IPS-18a (cell line): ENCODE measurements around the gene TLDC2.

ENCODE experiments used
- H3K27ac ChIP-seq: one replicate; pipeline ENCODE4 v1.5.1; 2013; ENCODE audit warnings: low read length
- H3K27me3 ChIP-seq: one replicate; pipeline ENCODE4 v1.6.1; 2013; ENCODE audit warnings: mild to moderate bottlenecking, low read length; ENCODE audit not compliant: control insufficient read depth, insufficient read depth
- H3K36me3 ChIP-seq: one replicate; pipeline ENCODE4 v1.6.1; 2013; ENCODE audit warnings: low read depth, low read length; ENCODE audit not compliant: control insufficient read depth
- H3K4me1 ChIP-seq: one replicate; pipeline ENCODE4 v1.6.1; 2013; ENCODE audit warnings: low read depth, low read length; ENCODE audit not compliant: control insufficient read depth
- H3K4me3 ChIP-seq: one replicate; pipeline ENCODE4 v1.5.1; 2013; ENCODE audit warnings: low read length
- H3K9ac ChIP-seq: one replicate; pipeline ENCODE4 v1.6.1; 2013; ENCODE audit warnings: mild to moderate bottlenecking, low read length, moderate library complexity
- H3K9me3 ChIP-seq: one replicate; pipeline ENCODE4 v1.6.1; 2013; ENCODE audit warnings: low read depth, low read length; ENCODE audit not compliant: control insufficient read depth

The TLDC2 gene

DNA sequence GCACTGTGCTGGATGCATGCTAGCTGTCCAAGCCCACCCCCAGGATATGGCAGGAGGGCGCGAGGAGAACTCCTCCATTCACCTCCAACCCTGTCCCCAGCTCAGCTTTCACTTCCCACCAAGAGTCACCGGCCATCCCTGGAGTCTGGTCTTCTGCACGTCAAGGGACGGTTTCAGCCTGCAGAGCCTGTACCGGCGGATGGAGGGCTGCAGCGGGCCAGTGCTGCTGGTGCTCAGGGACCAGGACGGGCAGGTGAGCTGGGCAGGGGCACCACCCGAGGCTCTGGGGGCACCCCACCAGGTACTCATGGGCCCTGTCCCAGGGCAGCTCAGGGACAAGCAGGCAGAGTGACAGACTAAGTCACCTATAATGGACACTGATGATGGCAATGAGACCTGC is 3.0 kb downstream of the TLDC2 start:
- no peaks in the 10 kb centered on the region for H3K4me1 ChIP-seq
- no peak overlapping the region for H3K9ac ChIP-seq
- H3K4me3 ChIP-seq = no peak overlapping the region
- no peaks in the 10 kb centered on the region for H3K36me3 ChIP-seq
- no peaks in the 10 kb centered on the region for H3K27me3 ChIP-seq
- no peak overlapping the region for H3K27ac ChIP-seq
- H3K9me3 ChIP-seq = no peaks in the 10 kb centered on the region

DNA sequence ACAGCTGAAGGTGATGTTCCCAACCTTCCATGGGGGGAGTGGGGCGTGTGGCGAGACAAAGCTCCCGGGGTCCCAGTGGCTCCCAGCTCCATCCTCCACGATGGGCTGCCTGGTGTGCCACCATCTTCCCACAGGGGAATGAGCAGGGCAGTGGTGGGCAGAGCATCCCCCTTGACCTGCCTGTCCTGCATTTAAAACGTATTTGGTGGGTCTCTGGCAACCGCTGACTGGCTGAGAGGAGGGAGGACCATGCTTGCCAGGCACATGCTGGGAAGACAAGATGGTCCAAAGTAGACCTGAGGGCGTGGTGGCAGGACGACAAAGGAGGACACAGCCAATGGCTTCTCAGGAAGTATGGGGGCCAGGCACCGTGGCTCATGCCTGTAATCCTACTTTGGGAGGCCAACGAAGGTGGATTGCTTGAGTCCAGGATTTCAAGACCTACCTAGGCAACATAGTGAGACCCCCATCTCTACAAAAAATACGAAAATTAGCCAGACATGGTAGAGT is 4.9 kb downstream of the TLDC2 start:
- H3K4me3 ChIP-seq = no peak overlapping the region
- no peak overlapping the region for H3K27ac ChIP-seq
- H3K27me3 ChIP-seq = no peaks in the 10 kb centered on the region
- H3K9me3 ChIP-seq = no peaks in the 10 kb centered on the region
- H3K36me3 ChIP-seq = no peaks in the 10 kb centered on the region
- H3K4me1 ChIP-seq = no peaks in the 10 kb centered on the region
- H3K9ac ChIP-seq = no peak overlapping the region

DNA sequence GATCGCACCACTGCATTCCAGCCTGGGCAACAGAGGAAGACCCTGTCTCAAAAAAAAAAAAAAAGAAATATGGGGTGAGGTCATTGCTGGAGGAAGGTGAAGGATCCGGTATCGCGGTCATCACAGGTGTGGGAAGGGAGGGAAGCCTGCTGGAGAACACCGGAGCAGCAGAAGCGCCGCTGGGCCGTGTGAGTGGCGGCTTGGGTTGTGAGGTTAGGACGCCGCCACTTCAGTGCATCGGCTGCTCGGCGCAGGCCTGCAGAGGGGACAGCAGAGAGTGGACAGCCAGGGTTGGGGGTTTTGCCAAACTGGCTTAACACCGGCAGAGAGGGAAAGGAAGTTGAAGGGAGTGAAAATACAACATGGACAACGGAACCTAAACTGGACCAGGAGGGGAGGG is 5.4 kb downstream of the TLDC2 start:
- no peak overlapping the region for H3K4me3 ChIP-seq
- H3K9me3 ChIP-seq = no peaks in the 10 kb centered on the region
- H3K4me1 ChIP-seq = no peaks in the 10 kb centered on the region
- no peak overlapping the region for H3K27ac ChIP-seq
- no peak overlapping the region for H3K9ac ChIP-seq
- no peaks in the 10 kb centered on the region for H3K27me3 ChIP-seq
- no peaks in the 10 kb centered on the region for H3K36me3 ChIP-seq

DNA sequence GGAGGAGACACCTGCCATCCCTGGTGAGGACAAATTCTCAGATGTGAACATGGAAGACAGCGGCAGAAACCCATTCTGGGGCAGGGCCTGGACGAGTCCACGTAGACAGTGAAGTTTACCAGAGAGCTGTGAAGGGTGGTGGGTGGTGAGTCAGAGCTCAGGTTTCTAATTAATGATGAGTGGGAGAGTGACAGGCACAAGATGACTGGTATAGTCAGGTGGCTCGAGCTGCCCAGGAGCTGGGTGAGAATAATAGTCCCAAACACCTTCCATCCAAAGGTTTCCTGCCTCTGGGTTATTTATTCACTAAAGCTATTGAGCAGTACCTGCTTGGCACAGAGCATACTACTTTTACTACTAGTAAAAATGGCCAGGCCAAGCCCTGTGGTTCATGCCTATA is 6.0 kb downstream of the TLDC2 start:
- no peak overlapping the region for H3K9ac ChIP-seq
- peaks cover 3% of the 10 kb centered on the region for H3K4me1 ChIP-seq
- H3K4me3 ChIP-seq = no peak overlapping the region
- H3K27me3 ChIP-seq = no peaks in the 10 kb centered on the region
- H3K9me3 ChIP-seq = no peaks in the 10 kb centered on the region
- H3K27ac ChIP-seq = no peak overlapping the region
- no peaks in the 10 kb centered on the region for H3K36me3 ChIP-seq

DNA sequence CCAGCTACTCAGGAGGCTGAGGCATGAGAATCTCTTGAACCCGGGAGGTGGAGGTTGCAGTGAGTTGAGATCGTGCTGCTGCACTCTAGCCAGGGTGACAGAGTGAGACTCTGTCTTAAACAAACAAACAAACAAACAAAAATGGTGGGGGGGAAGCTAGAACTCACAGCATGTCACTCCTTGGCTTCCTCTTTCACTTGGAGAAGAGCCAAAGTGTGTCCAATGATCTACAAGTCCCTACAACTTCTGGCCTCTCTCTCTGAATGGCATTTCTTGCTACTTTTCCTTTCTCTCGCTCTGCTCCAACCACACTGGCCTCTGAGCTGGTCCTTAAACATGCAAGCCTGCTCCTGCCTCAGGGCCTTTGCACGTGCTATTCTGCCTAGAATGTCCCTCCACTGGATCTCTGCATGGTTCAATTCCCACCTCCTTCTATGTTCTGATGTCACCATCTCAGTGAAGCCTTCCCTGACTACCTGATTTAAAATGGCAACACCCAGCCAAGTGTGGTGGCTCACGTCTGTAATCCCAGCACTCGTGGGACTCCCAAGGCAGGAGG is 8.1 kb downstream of the TLDC2 start:
- no peaks in the 10 kb centered on the region for H3K27me3 ChIP-seq
- H3K4me1 ChIP-seq = peaks cover 14% of the 10 kb centered on the region
- no peak overlapping the region for H3K4me3 ChIP-seq
- H3K9ac ChIP-seq = no peak overlapping the region
- no peaks in the 10 kb centered on the region for H3K9me3 ChIP-seq
- H3K36me3 ChIP-seq = no peaks in the 10 kb centered on the region
- H3K27ac ChIP-seq = no peak overlapping the region

DNA sequence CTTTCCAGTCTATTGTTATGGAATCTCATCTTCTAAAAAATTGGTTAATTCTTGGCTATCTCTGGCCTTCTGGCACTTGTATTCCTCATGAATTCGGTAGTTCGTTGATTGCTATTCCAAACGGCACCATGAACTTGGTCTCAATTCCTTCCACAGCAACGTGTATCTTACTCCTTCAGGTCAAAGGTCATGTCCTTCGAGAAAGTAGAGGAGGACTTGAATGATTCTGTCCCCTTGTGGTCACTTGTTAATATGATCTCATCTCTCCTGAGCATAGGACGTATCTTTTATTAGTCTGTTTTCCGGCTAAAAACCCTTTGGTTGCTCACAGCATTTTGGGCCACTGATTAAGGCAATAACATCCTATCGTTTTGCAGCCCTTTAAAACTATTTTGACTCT is 9.4 kb downstream of the TLDC2 start:
- H3K4me3 ChIP-seq = no peak overlapping the region
- H3K9me3 ChIP-seq = no peaks in the 10 kb centered on the region
- H3K27ac ChIP-seq = no peak overlapping the region
- peaks cover 7% of the 10 kb centered on the region for H3K36me3 ChIP-seq
- peaks cover 14% of the 10 kb centered on the region for H3K4me1 ChIP-seq
- no peak overlapping the region for H3K9ac ChIP-seq
- H3K27me3 ChIP-seq = no peaks in the 10 kb centered on the region

DNA sequence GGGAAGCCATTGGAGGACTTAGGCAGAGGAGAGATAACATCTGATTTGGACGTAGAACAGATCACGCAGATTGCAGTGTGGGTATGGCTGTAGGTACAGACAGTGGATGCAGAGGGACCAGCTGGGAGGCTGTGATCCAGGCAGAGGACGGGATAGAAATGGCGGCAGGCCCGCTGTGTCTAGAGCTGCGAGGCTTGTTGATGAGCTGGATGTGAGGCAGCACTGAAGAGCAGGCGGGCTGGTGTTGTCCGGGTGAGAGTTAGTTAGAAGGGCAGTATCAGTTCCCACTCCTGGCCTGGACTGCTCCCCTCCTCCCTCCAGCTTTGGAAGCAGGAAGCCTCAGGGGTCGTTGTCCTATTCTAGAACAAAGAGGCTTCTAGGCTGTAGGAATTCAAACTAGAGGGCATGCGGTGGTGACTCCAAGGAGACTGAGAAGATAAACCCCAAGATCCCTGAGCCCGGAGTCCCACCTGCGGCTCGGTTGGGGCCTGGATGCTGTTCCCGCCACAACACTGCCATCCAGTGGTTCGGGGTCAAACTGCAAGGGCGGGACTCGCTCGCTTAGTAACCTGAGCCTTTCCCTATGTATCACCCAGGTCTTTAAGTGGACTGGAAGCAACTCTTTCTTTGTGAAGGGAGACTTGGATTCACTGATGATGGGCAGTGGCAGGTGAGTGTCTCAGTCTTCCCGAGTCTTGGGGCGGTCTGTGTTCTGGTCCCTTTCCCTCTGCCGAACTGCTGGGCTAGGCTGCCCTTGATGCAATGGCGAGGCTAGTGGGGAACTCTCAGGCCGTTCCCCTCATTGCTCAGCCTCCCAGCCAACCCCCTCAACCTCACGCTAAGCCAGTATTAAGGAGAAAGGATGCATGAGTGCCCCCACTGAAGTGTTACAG is 11.2 kb downstream of the TLDC2 start:
- Histone ChIP-seq H3K27ac (no peak overlapping the region), H3K9ac (peak overlapping the region; percentile 11), H3K4me1 (peaks cover 14% of the 10 kb centered on the region), H3K9me3 (no peaks in the 10 kb centered on the region), H3K36me3 (peaks cover 7% of the 10 kb centered on the region), H3K27me3 (no peaks in the 10 kb centered on the region), H3K4me3 (peak overlapping the region; percentile 31)

DNA sequence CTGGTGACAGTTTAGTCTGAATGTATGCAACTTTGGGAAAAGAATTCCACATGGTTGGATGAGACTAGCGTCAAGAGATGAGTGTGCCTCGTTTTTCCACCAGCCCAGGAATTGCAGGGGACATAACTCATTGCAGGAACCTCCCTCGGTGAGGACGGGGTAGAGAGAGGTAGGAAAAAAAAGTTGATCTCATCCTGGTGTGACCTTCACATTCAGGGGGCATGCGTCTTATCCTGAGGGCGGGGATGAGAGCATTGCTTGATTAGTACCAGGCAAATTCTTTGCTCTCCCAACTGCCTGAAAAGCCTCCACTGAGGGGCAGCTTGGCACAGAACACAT is 11.8 kb downstream of the TLDC2 start:
- Histone ChIP-seq H3K9ac (no peak overlapping the region), H3K4me3 (peak overlapping the region; percentile 31), H3K27ac (no peak overlapping the region), H3K9me3 (no peaks in the 10 kb centered on the region), H3K36me3 (peaks cover 13% of the 10 kb centered on the region), H3K4me1 (peaks cover 14% of the 10 kb centered on the region), H3K27me3 (no peaks in the 10 kb centered on the region)

DNA sequence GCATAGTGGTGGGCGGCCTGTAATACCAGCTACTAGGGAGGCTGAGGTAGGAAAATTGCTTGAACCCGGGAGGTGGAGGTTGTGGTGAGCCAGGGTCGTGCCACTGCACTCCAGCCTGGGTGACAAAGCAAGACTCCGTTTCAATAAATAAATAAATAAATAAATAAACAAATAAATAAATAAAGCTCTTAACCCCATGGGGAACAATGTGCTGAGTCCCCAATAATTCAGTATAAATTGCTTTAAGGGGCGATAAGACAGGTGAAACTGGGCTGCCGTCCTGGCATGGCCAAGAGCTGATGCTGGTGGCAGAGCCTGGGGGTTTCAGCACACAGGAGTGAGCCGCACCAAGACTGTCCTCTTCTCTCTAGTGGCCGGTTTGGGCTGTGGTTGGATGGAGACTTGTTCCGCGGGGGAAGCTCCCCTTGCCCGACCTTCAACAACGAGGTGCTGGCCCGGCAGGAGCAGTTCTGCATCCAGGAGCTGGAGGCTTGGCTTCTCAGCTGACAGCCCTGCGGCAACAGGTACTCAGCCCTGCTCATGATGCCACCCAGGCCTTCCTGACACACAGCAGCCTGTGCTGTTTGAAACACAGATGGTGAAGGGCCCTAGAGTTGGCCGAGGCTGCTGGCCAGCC is 13.1 kb downstream of the TLDC2 start:
- Histone ChIP-seq H3K36me3 (peaks cover 21% of the 10 kb centered on the region), H3K4me3 (no peak overlapping the region), H3K9me3 (no peaks in the 10 kb centered on the region), H3K27ac (no peak overlapping the region), H3K9ac (no peak overlapping the region), H3K4me1 (peaks cover 14% of the 10 kb centered on the region), H3K27me3 (no peaks in the 10 kb centered on the region)

DNA sequence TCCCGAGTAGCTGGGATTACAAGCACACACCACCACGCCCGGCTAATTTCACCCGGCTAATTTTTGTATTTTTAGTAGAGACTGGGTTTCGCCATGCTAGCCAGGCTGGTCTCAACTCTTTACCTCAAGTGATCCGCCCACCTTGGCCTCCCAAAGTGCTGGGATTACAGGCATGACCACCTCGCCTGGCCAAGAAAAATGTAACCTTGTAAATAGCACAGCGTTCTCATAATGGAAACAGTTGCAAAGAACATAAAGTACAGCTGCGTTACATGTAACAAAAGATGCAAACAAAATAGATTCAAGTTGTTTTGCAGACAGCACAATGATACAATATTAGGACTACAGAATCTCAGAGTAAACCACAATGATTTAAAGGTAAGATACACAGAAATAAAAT is 14.6 kb downstream of the TLDC2 start:
- Histone ChIP-seq H3K9ac (no peak overlapping the region), H3K9me3 (no peaks in the 10 kb centered on the region), H3K36me3 (peaks cover 21% of the 10 kb centered on the region), H3K27ac (no peak overlapping the region), H3K4me1 (peaks cover 14% of the 10 kb centered on the region), H3K27me3 (no peaks in the 10 kb centered on the region), H3K4me3 (no peak overlapping the region)

DNA sequence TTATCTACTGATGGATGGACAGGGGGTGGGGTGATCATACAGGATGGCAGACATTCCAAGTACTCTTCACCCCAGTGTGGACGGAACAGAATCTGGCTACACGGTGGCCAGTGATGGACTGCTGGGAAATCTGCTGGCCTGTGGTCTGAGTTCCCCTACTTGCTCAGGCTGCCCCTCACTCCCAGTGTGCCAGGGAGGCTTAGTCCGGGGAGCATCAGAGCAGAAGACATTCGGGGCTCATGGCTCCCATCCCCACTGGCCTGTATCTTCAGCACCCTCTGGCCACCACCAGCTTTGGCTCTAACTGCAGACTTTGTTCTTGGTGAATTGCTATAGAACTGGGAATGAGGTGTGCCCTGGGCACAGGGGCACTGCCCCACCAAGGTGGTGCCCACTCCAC is 15.3 kb downstream of the TLDC2 start:
- H3K9me3 ChIP-seq = no peaks in the 10 kb centered on the region

More for the DNA sequence above, 15.3 kb downstream of the TLDC2 start:
- Histone ChIP-seq H3K36me3 (peaks cover 21% of the 10 kb centered on the region), H3K27me3 (no peaks in the 10 kb centered on the region), H3K4me3 (no peak overlapping the region), H3K27ac (no peak overlapping the region), H3K4me1 (peaks cover 14% of the 10 kb centered on the region), H3K9ac (no peak overlapping the region)
